C4-2B (cell line): ENCODE results near the gene KCNMA1.

Experiments
- ZFX ChIP-seq: fragments of 450-650 bp; IDR thresholded peaks from 2 replicates; pipeline ENCODE4 v1.6.1; 2017
- TF ChIP-seq, protein P1 (sequence below): fragments of 450-650 bp; conservative IDR thresholded peaks from 2 replicates; pipeline ENCODE4 v1.5.1; 2017; ENCODE audit warnings: mild to moderate bottlenecking

DNA sequence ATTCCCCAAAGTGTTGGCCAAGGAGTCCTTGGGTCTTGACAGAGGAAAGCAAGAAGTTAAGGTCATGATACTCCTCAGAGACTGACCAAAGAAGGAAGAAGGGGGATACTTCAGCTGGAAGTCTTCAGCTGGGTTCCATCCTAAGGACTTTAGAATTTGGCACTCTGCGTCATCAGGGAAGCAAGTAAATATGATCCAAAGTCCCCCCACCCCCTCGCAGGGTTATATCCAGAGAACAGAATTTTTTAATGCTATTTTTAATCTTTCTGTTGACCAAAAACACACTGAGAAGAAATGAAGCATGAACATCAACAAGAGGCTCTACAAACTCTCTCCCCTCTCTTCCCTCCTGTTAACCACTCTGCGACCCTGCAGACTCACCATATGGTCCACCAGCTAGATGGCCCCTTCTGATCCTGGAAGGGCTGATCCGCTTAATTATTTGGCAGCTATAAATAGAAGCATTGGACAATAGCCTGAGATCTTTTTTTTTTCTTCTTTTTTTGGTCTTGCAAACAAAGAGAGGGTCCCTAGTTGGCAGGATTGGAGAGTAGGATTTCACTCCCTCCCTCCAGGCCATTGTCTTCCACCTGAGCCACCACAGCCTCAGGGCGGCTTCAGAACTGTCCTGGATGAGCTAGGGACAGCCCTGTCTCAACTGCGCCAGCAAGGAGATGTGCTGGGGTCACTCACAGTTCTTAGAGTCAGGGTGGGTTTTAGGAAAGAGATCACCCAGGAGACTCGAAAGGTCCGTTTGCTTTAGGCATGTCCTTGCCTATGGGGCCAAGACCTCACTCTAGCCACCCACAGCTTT is 196.0 kb downstream of the KCNMA1 start:
- TF ChIP-seq, protein P1, sequence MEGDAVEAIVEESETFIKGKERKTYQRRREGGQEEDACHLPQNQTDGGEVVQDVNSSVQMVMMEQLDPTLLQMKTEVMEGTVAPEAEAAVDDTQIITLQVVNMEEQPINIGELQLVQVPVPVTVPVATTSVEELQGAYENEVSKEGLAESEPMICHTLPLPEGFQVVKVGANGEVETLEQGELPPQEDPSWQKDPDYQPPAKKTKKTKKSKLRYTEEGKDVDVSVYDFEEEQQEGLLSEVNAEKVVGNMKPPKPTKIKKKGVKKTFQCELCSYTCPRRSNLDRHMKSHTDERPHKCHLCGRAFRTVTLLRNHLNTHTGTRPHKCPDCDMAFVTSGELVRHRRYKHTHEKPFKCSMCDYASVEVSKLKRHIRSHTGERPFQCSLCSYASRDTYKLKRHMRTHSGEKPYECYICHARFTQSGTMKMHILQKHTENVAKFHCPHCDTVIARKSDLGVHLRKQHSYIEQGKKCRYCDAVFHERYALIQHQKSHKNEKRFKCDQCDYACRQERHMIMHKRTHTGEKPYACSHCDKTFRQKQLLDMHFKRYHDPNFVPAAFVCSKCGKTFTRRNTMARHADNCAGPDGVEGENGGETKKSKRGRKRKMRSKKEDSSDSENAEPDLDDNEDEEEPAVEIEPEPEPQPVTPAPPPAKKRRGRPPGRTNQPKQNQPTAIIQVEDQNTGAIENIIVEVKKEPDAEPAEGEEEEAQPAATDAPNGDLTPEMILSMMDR = no peak
- no peak for TF ChIP-seq ZFX
